ENCODE data around the gene ERN2. TPM values are rescaled to one million over a fixed set of nuclear protein-coding genes. Genes with fewer than 3 reads are reported as not detected.
A peak's percentile ranks its signal among the peaks of the same experiment; 100 is the strongest.
"Not testable (repeated sequence)": the region's sequence is repeated elsewhere in the genome, so short reads cannot be mapped to it uniquely, and the experiment has no call there.

ERN2 gene
- total RNA-seq, 2 donors from 2014 or later: 3.2 TPM; not detected in 1

DNA sequence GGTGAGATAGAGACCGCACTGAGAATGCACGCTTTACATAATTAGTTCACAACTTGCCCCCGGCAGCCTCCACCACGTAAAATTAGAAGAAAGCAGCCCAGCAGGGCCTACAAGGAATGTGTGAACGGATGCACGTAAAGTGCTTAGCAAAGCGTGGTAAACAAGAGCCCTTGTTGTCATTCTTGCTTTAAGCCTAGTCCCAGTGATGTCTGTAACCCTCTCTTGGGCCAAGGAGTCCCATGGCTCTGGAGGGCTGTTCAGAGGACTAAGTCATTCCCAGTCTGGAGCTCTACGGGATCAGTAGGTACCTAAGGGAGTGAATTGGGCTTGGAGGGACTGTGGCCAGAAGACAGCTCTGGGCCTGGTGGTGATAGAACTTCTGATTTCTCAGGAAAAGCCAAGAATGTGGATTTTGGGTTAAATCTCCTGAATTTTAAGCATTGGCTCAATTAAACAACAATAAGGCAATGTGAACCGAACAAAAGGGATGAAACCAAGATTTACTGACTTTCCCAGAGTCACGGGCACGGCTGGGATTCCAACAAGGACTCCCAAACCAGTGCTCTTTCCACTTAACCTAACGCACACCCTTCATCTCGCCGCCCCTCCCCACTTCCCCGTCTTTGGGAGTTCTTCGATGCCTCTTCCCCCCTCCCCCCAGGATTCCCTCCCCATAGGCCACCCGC, 41.0 kb upstream of the ERN2 start:
- no peaks in the 10 kb centered on the region for H3K27me3 ChIP-seq (replicated peaks; ENCODE audit: insufficient read depth)
- TF ChIP-seq CTCF (IDR thresholded peaks at IDR 0.05): no peak
- H3K27ac ChIP-seq: no peak overlapping the region
- H3K9me3 ChIP-seq: no peaks in the 10 kb centered on the region
- H3K4me3 ChIP-seq: peak overlapping the region; percentile 48
- H3K36me3 ChIP-seq: no peaks in the 10 kb centered on the region
- DNase-seq (ENCODE audit: low spot score) (no peak), ATAC-seq (ENCODE audit: insufficient number of reproducible peaks, low FRiP score, low read depth) (no peak)
- peaks cover 3 to 8% of the 10 kb centered on the region in 2 donors for H3K4me1 ChIP-seq (ENCODE audit: control insufficient read depth in 1 of 2, low read depth in 2 of 2)

GRCh38 chr16:23751053-23751452, 38.0 kb upstream of the ERN2 start:
- not testable (repeated sequence) for H3K4me3 ChIP-seq; ATAC-seq (ENCODE audit: insufficient number of reproducible peaks, low FRiP score, low read depth); H3K27me3 ChIP-seq (replicated peaks; ENCODE audit: insufficient read depth); H3K4me1 ChIP-seq (ENCODE audit: control insufficient read depth in 1 of 2, low read depth in 2 of 2); H3K27ac ChIP-seq; H3K9me3 ChIP-seq; DNase-seq (ENCODE audit: low spot score); H3K36me3 ChIP-seq

GRCh38 chr16:23748630-23749029, 35.6 kb upstream of the ERN2 start:
- no peaks in the 10 kb centered on the region for H3K36me3 ChIP-seq
- no peak overlapping the region for H3K27ac ChIP-seq
- TF ChIP-seq CTCF (IDR thresholded peaks at IDR 0.05): no peak
- DNase-seq (ENCODE audit: low spot score) (no peak), ATAC-seq (ENCODE audit: insufficient number of reproducible peaks, low FRiP score, low read depth) (no peak)
- H3K27me3 ChIP-seq (replicated peaks; ENCODE audit: insufficient read depth): no peaks in the 10 kb centered on the region
- no peaks in the 10 kb centered on the region for H3K9me3 ChIP-seq
- H3K4me1 ChIP-seq (ENCODE audit: control insufficient read depth in 1 of 2, low read depth in 2 of 2): no peaks in the 10 kb centered on the region
- no peak overlapping the region for H3K4me3 ChIP-seq

- DNase-seq (ENCODE audit: low spot score): no peak
- Histone ChIP-seq H3K4me3 (no peak overlapping the region), H3K36me3 (no peaks in the 10 kb centered on the region), H3K27me3 (replicated peaks; ENCODE audit: insufficient read depth) (no peaks in the 10 kb centered on the region), H3K27ac (no peak overlapping the region), H3K9me3 (no peaks in the 10 kb centered on the region), H3K4me1 (ENCODE audit: control insufficient read depth in 1 of 2, low read depth in 2 of 2) (no peaks in the 10 kb centered on the region)
- ATAC-seq (ENCODE audit: insufficient number of reproducible peaks, low FRiP score, low read depth): no peak
- TF ChIP-seq CTCF (IDR thresholded peaks at IDR 0.05): no peak
These were observed 32.2 kb upstream of the ERN2 start for GRCh38 chr16:23745263-23745662.

DNA sequence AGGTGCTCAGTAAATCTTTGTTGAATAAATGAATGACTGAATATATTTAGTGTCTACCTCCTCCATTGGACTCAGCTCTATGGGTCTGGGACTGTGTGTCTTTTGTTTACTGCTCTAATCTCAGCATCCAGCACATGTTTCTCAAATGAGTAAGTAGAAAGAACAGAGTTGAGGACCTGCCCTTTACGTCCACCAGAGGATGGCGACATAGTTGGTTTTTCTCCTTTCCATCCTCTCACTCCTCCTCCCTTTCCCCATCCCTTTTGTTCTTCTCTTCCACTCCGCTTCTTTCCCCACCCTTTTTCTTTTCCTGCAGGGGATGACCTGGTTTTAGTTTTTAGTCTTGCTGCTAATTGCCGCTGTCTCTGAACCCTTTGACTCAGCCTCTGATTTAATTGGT, 29.7 kb upstream of the ERN2 start:
- H3K4me1 ChIP-seq (ENCODE audit: control insufficient read depth in 1 of 2, low read depth in 2 of 2): no peaks in the 10 kb centered on the region
- H3K9me3 ChIP-seq: no peaks in the 10 kb centered on the region
- H3K4me3 ChIP-seq: no peak overlapping the region
- H3K27me3 ChIP-seq (replicated peaks; ENCODE audit: insufficient read depth): no peaks in the 10 kb centered on the region
- H3K36me3 ChIP-seq: no peaks in the 10 kb centered on the region
- no peak for ATAC-seq (ENCODE audit: insufficient number of reproducible peaks, low FRiP score, low read depth)
- no peak for DNase-seq (ENCODE audit: low spot score)
- H3K27ac ChIP-seq: no peak overlapping the region
- no peak for TF ChIP-seq CTCF (IDR thresholded peaks at IDR 0.05)
